Caki2 (cell line): ENCODE measurements around the gene AP2S1. TPM values are rescaled to one million over a fixed set of nuclear protein-coding genes. Genes with fewer than 3 reads are reported as not detected.
"Not testable (repeated sequence)": the region's sequence is repeated elsewhere in the genome, so short reads cannot be mapped to it uniquely, and the experiment has no call there.

Source experiments
- DNase-seq: peaks from one replicate; pipeline ENCODE4 v3.0.0-alpha.2; 2015; ENCODE audit warnings: low read depth
- in situ Hi-C: cut with HindIII; loops from 2 replicates; pipeline ENCODE4 v1.10.0; 2016; ENCODE audit warnings: low sequenced_read_pairs, low pct_unique_long_range_greater_than_20kb, mixed read lengths
- total RNA-seq: library from RNA; depleted of rRNA; stranded (reverse); fragments of >200 nt; shearing (Covaris generic); gene quantifications from 2 replicates; pipeline ENCODE4 v1.2.3, GENCODE V29; 2014; ENCODE audit warnings: low replicate concordance

AP2S1 gene
- total RNA-seq, 1 experiment from 2014 or later, result 329 TPM

DNA sequence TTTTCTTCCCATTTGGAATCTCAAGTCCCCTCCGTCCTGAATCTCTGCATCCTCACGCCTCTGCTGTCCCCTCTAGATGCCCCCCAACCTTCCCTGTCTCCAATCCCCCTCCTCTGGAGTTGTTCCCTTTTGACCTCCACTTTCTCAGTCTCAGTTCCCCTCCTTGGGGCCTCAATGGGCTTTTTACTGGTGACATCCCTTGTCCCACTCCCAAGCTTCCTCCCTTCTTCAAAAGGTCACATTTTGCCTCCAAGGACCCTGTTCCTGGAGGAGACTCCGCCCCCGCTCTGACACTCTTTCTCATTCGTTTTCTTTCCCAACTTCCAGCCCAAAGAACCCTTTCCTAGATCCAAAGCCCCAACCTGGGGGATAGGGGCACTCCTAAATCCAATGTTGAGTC lies 1.0 kb downstream of the AP2S1 start:
- in situ Hi-C loops, result no loop called here
- no peak for DNase-seq

DNA sequence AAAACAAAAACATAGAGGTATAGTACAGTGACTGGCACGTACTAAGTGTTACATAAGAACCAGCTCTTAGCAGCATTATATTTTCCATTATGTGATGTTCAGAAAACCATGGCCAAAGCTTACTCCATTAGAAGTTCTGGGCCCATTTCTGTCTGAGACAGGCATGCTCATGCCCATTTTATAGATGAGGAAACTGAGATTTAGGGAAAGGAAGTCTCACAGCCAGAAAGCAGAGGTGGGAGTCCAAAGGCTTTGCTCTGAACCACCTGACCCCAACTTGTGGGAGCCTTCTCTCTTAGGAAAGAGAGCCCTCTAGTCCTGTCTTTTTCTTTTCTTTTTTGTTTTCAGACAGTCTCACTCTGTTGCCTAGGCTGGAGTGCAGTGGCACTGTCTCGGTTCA lies 2.3 kb downstream of the AP2S1 start:
- in situ Hi-C loops, result no loop called here

DNA sequence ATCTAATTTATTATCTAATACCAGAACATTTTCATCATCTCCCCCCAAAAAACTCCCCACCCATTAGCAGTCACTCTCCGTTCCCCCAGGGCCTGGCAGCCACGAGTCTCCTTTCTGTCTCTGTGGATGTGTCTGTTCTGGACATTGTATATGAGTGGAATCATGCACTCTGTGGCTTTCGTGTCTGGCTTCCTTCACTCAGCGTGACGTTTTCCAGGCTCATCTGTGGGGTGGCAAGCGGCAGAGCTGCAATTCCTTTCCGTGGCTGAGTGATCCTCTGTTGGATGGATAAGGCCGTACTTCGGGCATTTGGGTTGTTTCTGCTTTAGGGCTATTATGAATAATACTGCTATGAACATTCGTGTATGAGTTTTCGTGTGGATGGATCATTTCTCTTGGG lies 3.1 kb downstream of the AP2S1 start:
- in situ Hi-C loops, result no loop called here
- DNase-seq, result no peak

More for the DNA sequence above, 2.3 kb downstream of the AP2S1 start:
- DNase-seq, result no peak

DNA sequence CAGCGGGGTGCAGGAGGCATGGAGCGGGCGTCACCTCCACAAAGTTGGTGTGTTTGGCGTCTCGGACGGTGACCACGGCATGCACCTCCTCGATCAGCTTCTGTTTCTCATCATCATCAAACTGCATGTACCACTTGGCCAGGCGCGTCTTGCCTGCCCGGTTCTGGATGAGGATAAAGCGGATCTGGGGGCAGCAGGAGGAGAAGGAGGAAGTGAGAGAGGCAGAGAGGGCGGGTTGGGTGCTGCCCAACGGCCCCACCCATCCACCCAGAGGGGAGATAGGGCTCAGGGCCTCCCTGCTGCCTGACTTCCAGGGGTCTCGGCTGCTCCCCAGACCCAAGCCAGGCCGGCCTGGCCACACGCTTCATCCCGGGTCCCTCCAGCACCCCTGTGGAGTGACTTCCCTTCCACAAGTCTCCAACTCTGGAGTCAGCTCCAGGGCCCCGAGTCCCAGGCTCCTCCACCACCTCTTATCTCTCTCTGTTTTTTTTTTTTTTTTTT lies 4.6 kb downstream of the AP2S1 start:
- no peak for DNase-seq
- in situ Hi-C loops, result no loop called here

DNA sequence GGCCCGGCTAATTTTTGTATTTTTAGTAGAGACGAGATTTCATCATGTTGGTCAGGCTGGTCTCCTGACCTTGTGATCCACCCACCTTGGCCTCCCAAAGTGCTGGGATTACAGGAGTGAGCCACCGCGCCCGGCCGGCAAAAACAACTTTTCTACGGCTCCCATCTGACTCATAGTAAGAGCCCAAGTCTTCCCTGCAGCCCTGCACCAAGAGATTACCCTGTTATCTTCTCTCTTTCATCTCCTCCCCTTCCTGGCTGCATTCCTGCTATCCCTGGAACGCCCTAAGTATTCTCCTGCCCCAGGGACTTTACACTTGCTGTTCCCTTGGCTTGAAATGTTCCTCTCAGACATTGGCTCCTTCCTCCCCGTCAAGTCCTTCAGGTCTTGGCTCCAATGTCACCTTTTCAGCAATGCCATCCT lies 6.6 kb downstream of the AP2S1 start:
- DNase-seq, result no peak
- in situ Hi-C loops, result no loop called here

DNA sequence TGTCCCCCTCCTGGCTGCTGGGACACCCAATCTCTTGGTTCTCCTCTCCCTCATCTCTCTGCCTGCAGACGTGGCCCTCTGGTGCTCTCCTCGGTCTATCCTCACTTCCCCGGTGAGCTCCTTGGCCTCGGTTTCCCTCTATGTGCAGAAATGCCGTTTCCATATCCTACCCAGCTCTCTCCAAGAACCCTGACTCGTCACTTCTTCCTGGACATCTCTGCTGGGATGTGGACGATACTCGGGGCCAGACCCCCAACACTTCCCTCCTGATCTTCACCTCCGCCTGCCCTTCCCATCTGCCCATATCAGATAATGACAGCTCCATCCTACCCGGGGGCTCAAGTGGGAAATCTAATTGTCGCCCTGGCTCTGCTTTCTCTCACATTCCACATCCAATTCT lies 7.9 kb downstream of the AP2S1 start:
- DNase-seq, result no peak
- in situ Hi-C loops, result no loop called here

DNA sequence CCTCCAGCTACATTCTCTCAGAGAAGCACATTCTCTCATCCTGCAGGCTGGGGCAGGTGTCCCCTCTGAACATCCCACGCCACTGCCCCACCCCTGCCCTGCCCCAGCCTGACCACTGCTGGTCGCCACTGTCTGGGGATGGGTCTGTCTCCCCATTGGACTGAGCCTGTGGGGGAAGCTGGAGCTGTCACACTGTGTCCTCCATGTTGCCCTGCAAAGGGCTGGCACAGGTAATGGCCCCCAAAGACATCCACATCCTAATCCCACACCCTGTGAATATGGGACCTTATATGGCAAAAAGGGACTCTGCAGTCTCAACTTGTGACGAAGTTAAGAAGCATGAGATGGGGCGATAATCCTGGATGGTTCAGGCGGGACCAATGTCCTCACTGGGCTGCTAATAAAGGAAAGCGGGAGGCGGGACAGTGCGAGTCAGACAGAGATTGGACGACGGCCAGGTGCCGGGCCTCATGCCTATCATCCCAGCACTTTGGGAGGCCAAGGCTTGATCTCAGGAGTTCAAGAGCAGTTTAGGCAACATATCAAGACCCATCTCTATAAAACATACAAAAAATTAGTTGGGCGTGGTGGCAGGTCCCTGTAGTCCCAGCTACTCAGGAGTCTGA lies 9.1 kb downstream of the AP2S1 start:
- DNase-seq, result peak; percentile 71
- in situ Hi-C loops, result no loop called here

DNA sequence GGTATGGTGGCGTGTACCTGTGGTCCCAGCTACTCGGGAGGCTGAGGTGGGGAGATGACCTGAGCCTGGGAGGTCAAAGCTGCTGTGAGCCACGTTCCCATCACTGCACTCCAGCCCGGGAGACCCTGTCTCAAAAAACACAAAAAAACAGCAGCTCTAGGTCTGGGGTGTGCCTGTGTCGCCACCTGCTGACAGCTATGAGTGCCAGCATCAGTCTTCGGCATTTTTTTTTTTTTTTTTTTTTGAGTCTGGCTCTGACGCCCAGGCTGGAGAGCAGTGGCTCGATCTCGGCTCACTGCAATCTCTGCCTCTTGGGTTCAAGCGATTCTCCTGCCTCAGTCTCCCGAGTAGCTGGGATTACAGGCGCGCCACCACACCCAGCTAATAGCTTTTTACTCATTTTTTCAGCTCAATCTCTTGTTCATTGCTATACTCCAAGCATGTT lies 10.1 kb downstream of the AP2S1 start:
- DNase-seq, result peak; percentile 71
- in situ Hi-C loops, result no loop called here

DNA sequence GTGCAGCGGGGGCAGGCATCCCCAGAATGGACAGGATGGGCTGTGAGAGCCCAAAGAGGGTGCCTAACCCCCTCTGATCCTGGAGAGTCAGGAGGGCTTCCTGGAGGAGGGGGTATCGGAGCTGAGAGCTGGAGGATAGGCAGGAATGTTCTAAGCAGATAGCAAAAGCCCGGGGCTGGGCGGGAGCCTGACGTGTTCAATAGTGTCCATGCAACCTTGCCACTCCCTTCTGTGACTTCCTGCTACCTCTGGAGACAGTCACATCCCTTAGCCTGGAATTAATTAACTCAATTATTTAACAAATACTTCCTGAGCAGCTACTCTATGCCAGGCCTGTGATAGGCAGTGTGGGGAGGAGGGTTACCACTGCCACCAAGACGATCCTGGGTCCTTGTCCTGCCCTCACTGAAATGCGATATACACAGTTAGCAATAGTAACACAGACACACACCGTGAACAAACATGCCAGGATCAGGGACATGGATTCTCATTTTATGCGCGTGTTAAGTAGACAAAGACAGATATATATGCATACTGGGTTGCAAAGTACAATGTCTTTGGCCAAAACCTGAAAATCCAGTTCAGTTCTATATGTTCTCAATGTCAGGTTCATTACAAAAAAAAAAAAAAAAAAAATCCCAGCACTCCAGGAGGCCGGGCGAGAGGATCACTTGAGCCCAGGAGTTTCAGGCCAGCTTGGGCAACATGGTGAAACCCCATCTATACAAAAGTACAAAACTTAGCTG lies 10.7 kb downstream of the AP2S1 start:
- no peak for DNase-seq
- in situ Hi-C loops, result no loop called here

DNA sequence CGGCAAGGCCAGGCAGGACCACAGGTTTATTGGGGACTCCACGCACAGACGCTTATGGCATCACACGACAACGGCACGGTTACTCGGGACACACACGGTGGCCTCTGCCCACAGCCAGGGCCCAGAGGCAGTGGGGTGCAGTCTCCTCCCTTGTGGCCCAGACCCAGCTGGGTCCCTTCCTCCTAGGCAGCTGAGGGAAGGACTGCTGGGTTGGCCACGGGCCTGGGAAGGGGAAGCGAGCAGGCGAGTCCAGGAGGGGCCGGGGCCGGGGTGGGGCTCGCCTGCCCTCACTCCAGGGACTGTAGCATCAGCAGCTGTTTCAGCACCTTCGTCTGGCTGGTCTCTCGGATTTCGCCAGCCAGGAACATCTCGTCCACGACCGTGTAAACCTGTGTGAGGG lies 12.5 kb downstream of the AP2S1 start:
- DNase-seq, result no peak
- in situ Hi-C loops, result no loop called here

DNA sequence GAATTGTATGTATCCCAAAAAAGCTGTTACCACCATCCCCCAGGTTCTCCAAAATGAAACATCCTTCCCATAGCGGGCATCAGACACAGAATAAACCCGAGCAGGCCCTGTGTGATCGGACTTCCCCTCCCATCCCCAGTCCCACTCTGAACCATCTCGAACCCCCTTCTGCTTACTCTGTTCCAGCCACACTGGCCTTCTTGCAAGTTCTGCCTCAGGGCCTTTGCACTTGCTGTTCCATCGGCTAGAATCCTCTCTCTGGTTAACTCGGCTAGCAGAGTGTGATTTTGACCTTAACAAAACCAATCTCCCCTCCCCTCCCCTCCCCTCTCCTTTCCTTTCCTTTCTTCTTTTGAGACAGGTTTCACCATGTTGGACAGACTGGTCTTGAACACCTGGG lies 15.7 kb downstream of the AP2S1 start:
- no peak for DNase-seq
- in situ Hi-C loops, result no loop called here

DNA sequence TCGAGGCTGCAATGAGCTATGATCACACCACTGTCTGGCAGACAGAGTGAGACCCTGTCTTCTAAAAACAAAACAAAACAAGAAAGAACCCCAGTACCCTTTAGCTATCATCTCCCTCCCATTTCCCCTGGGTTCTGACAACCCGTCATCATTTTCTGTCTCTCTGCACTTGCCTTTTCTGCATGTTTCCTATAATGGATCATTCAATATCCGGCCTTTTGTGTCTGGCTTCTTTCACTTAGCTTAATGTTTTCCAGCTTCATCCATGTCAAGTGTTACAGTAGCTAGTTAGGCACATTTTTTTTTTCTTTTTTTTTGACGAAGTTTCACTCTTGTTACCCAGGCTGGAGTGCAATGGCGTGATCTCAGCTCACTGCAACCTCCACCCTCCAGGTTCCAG lies 16.5 kb downstream of the AP2S1 start:
- in situ Hi-C loops, result no loop called here
- no peak for DNase-seq

DNA sequence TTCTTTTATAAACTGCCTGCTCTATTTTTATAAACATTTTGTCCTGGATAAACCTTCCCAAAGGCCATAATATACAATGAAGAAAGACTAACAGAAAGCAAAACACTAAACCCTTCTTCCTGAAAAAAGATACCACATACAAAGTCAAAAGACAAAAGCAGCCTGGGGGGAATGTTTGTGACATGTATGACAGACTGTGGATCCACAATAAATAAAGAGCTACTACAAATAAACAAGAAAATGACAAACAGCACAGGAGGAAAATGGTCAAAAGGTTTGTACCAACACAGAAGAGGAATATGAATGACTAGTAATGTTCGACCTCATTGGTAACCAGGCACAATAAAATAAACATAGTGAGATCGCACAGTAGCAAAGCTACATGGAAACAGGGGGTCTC lies 19.8 kb downstream of the AP2S1 start:
- DNase-seq, result no peak
- in situ Hi-C loops, result no loop called here

DNA sequence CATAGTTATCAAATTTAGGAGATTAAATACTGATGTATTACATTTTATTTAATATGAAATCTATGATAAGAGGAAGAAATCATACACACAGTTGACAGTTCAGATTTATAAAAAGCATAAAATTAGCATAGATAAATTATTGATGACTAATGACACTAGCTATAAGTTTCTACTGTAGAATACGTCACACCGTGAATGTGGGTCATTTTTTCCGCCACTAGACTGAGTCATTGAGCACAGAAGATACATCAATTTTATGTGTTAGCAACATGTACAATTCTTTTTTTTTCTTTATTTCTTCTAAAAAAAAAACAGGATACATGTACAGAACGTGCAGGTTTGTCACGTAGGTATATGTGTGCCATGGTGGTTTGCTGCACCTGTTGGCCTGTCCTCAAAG lies 22.2 kb downstream of the AP2S1 start:
- in situ Hi-C loops, result no loop called here
- DNase-seq, result no peak

DNA sequence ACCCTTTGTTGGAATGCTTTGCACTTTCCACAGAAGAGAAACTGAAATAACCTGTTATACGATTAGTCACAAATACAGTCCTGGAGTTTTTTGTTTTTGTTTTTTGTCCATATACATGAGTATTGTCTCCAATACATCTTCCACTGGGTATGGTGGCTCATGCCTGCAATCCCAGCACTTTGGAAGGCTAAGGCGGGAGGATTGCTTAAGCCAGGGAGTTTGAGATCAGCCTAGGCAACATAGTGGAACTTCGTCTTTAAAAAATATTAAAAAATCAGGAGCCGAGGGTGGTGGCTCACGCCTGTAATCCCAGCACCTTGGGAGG lies 25.0 kb downstream of the AP2S1 start:
- in situ Hi-C loops, result no loop called here
- DNase-seq, result no peak

DNA sequence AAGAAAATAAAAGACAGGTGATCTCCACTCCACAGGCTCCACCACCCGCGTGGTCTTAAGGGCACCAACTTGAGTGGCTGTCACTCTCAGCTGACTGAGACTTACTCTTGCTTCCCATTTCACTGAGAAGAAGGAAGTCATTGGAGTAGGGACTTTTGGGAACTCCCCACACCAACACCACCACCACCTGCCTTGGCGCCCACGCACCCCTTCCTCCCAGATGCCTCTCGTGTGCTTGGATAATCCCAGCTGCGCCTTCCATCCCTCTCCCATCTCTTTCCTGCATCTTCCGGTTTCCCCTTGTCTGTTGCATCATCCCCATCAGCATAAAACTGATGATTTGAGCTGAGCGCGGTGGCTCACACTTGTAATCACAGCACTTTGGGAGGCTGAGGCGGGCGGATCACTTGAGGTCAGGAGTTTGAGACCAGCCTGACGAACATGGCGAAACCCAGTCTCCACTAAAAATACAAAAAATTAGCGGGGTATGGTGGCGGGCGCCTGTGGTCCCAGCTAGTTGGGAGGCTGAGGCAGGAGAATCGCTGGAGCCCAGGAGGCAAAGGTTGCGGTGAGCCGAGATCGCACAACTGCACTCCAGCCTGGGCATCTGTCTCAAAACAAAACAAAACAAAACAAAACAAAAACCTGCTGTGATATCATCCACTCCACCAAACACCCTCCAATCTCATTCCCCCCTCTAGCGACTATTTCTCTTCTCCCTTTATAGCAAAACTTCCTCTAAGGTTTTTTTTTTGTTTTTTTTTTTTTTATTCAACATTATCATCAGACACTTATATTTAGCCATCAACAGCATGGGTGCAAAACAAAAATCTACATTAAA lies 25.5 kb downstream of the AP2S1 start:
- in situ Hi-C loops, result no loop called here
- no peak for DNase-seq

DNA sequence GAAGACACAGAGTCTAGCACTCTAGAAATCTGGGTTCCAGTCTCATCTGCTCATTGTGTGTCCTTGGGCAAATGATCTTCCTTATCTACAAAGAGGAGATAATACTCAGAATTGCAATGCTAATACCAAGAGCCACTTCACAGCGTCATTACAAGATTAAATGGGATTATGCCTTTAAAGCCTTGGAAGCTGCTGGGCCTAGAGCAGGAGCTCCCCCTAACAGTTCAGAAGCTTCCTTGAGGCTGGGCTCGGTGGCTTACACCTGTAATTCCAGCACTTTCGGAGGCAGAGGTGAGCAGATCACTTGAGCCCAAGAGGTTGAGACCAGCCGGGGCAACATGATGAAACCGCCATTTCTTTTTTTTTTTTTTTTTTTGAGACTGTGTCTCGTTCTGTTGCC lies 27.6 kb downstream of the AP2S1 start:
- in situ Hi-C loops, result no loop called here
- DNase-seq, result no peak

DNA sequence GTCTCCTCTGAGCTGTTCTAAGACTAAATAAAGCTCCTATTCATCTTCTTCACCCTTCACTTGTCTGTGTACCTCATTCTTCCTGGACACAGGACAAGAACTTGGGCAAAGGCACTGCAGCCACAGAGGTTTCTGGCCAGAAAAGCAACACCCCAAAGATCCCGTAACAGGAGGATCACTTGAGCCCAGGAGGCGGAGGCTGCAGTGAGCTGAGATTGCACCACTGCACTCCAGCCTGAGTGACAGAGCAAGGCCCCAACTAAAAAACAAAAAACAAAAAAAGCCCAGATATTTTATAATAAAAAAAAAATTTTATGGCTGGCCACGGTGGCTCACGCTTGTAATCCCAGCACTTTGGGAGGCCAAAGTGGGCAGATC lies 28.2 kb downstream of the AP2S1 start:
- in situ Hi-C loops, DNase-seq: not testable (repeated sequence)
